IMR-90 (cell line): ENCODE results near the gene UNK. TPM values are rescaled to one million over a fixed set of nuclear protein-coding genes. Genes with fewer than 3 reads are reported as not detected.

Source experiments
- ATAC-seq: fragments of 200-7000 bp; cut with Tn5 transposase; 2 replicates; pipeline ENCODE4 v1.9.1; 2020; ENCODE audit warnings: low read depth, mild to moderate bottlenecking, moderate library complexity
- BruUV-seq: library from RNA; stranded (reverse); fragments of 400-500 nt; replicated peaks from 2 replicates; lab custom pipeline; 2021; lab: Mats Ljungman, UMichigan
- CTCF ChIA-PET: fragments of 300-600 bp; formaldehyde crosslinking; extraction: SDS; loops from one replicate; lab custom pipeline; 2021; ENCODE audit warnings: antibody characterized with exemption; lab: Yijun Ruan, JAX
- POLR2A ChIA-PET: fragments of 300-600 bp; sonication (Branson Sonifier 250); formaldehyde crosslinking; loops from one replicate; lab custom pipeline; 2022; ENCODE audit warnings: antibody characterized with exemption; ENCODE audit not compliant: unreplicated experiment; lab: Charles Lee
- DNase-seq: peaks from one replicate; pipeline ENCODE4 v3.0.0; 2013
- H2AFZ ChIP-seq: replicated peaks from 2 replicates; pipeline ENCODE3; 2013; ENCODE audit warnings: low read length, mild to moderate bottlenecking; ENCODE audit not compliant: poor library complexity
- H2AK5ac ChIP-seq: 2 replicates; pipeline ENCODE4 v1.6.1; 2013; ENCODE audit warnings: low read depth, low read length, inconsistent platforms
- H2AK9ac ChIP-seq: replicated peaks from 2 replicates; pipeline ENCODE3; 2013; ENCODE audit warnings: mild to moderate bottlenecking, low read depth, low read length, moderate library complexity; ENCODE audit not compliant: poor library complexity
- H2BK120ac ChIP-seq: 2 replicates; pipeline ENCODE4 v1.6.1; 2013; ENCODE audit warnings: low read depth, low read length, inconsistent platforms
- H2BK15ac ChIP-seq: 3 replicates; pipeline ENCODE4 v1.6.1; 2013; ENCODE audit warnings: low read depth, low read length, inconsistent platforms
- H2BK20ac ChIP-seq: 2 replicates; pipeline ENCODE4 v1.6.1; 2013; ENCODE audit warnings: low read depth, mild to moderate bottlenecking, inconsistent platforms, low read length, moderate library complexity
- H2BK5ac ChIP-seq: 2 replicates; pipeline ENCODE4 v1.6.1; 2013; ENCODE audit warnings: mild to moderate bottlenecking, low read depth, low read length, inconsistent platforms; ENCODE audit not compliant: poor library complexity, severe bottlenecking
- H3K14ac ChIP-seq: replicated peaks from 2 replicates; pipeline ENCODE4 v1.6.1; 2013; ENCODE audit warnings: low read depth, low read length, inconsistent platforms
- H3K18ac ChIP-seq: 2 replicates; pipeline ENCODE4 v1.6.1; 2013; ENCODE audit warnings: low read depth, low read length, control low read depth
- H3K23ac ChIP-seq: 2 replicates; pipeline ENCODE4 v1.6.1; 2013; ENCODE audit warnings: low read depth, low read length, inconsistent platforms
- H3K27ac ChIP-seq: 2 replicates; pipeline ENCODE4 v1.5.1; 2013; ENCODE audit warnings: mild to moderate bottlenecking, control low read depth, low read length; ENCODE audit not compliant: insufficient read depth
- H3K27me3 ChIP-seq: 2 replicates; pipeline ENCODE4 v1.6.1; 2013; ENCODE audit warnings: low read length; ENCODE audit not compliant: control insufficient read depth, insufficient read depth
- H3K36me3 ChIP-seq: 2 replicates; pipeline ENCODE4 v1.6.1; 2013; ENCODE audit warnings: low read length, mixed read lengths; ENCODE audit not compliant: control insufficient read depth, insufficient read depth
- H3K4ac ChIP-seq: 2 replicates; pipeline ENCODE4 v1.6.1; 2013; ENCODE audit warnings: low read depth, low read length, inconsistent platforms
- H3K4me1 ChIP-seq: 2 replicates; pipeline ENCODE4 v1.6.1; 2013; ENCODE audit warnings: low read length, mixed read lengths; ENCODE audit not compliant: control insufficient read depth, insufficient read depth
- H3K4me2 ChIP-seq: 2 replicates; pipeline ENCODE4 v1.6.1; 2013; ENCODE audit warnings: low read depth, mild to moderate bottlenecking, control low read depth, low read length, moderate library complexity
- H3K4me3 ChIP-seq: 2 replicates; pipeline ENCODE4 v1.5.1; 2013; ENCODE audit warnings: low read depth, mild to moderate bottlenecking, control low read depth, low read length, moderate library complexity; ENCODE audit not compliant: insufficient read depth
- H3K56ac ChIP-seq: 2 replicates; pipeline ENCODE4 v1.6.1; 2013; ENCODE audit warnings: low read length, inconsistent platforms; ENCODE audit not compliant: insufficient read depth; ENCODE audit errors: extremely low read depth
- H3K79me1 ChIP-seq, 2 experiments: 2 replicates each; pipeline ENCODE4 v1.6.1; 2013; ENCODE audit warnings: low read length in 2 of 2, inconsistent platforms in 1 of 2, low read depth in 1 of 2
- H3K9ac ChIP-seq: 2 replicates; pipeline ENCODE4 v1.6.1; 2013; ENCODE audit warnings: low read depth, low read length, control low read depth
- H3K9me1 ChIP-seq: 2 replicates; pipeline ENCODE4 v1.6.1; 2013; ENCODE audit warnings: low read length, inconsistent platforms; ENCODE audit not compliant: insufficient read depth
- H3K9me3 ChIP-seq: 2 replicates; pipeline ENCODE4 v1.6.1; 2013; ENCODE audit warnings: low read length; ENCODE audit not compliant: control insufficient read depth, insufficient read depth
- H4K20me1 ChIP-seq: 2 replicates; pipeline ENCODE4 v1.6.1; 2013; ENCODE audit warnings: low read length, inconsistent platforms; ENCODE audit not compliant: insufficient read depth
- H4K5ac ChIP-seq: 2 replicates; pipeline ENCODE4 v1.6.1; 2013; ENCODE audit warnings: mild to moderate bottlenecking, low read depth, low read length, control low read depth
- H4K8ac ChIP-seq, 2 experiments: 2 replicates each; pipeline ENCODE4 v1.6.1; 2013; ENCODE audit warnings: low read depth in 2 of 2, low read length in 2 of 2, control low read depth in 1 of 2, inconsistent platforms in 1 of 2
- H4K91ac ChIP-seq: 2 replicates; pipeline ENCODE4 v1.6.1; 2013; ENCODE audit warnings: low read depth, low read length, inconsistent platforms; ENCODE audit not compliant: insufficient read depth
- CTCF ChIP-seq: conservative IDR thresholded peaks from 2 replicates; pipeline ENCODE4 v1.5.1; 2012; ENCODE audit warnings: mild to moderate bottlenecking, low read depth, low read length, improper control_type of control experiment
- ELK1 ChIP-seq: fragments of 150-350 bp; IDR thresholded peaks from 2 replicates; pipeline ENCODE4 v1.6.1; 2016; ENCODE audit warnings: low read depth, mild to moderate bottlenecking, low read length, moderate library complexity, borderline replicate concordance
- FOS ChIP-seq: fragments of 150-350 bp; IDR thresholded peaks from 2 replicates; pipeline ENCODE4 v1.6.1; 2016; ENCODE audit warnings: low read depth, low read length
- MAZ ChIP-seq: IDR thresholded peaks from 2 replicates; pipeline ENCODE4 v1.6.1; 2012; ENCODE audit warnings: low read depth, mild to moderate bottlenecking, low read length, improper control_type of control experiment, moderate library complexity, borderline replicate concordance
- MXI1 ChIP-seq: IDR thresholded peaks from 2 replicates; pipeline ENCODE4 v1.6.1; 2012; ENCODE audit warnings: low read depth, mild to moderate bottlenecking, low read length, moderate library complexity, borderline replicate concordance
- POLR2A ChIP-seq: IDR thresholded peaks from 2 replicates; pipeline ENCODE4 v1.6.1; 2012; ENCODE audit warnings: mild to moderate bottlenecking, low read depth, low read length
- RAD21 ChIP-seq: IDR thresholded peaks from 2 replicates; pipeline ENCODE4 v1.6.1; 2012; ENCODE audit warnings: low read length, improper control_type of control experiment
- SMC3 ChIP-seq: fragments of 150-350 bp; IDR thresholded peaks from 2 replicates; pipeline ENCODE4 v1.6.1; 2016; ENCODE audit warnings: low read depth, mild to moderate bottlenecking, antibody characterized with exemption, low read length, moderate library complexity
- WGBS, 2 experiments: methylation state at CpG; one replicate each; pipeline versions ENCODE4 v1.1.5 to v1.1.7; 2013; ENCODE audit warnings: missing lambda C conversion rate in 2 of 2; ENCODE audit not compliant: insufficient read length in 1 of 2; ENCODE audit errors: extremely low coverage in 2 of 2; 5-methylcytosine and 5-hydroxymethylcytosine counted together
- dilution Hi-C: fragments of 300-500 bp; cut with HindIII; formaldehyde crosslinking; loops from one replicate; pipeline ENCODE4 v1.14.3; 2018; ENCODE audit warnings: low sequenced_read_pairs; ENCODE audit not compliant: unreplicated experiment
- in situ Hi-C: fragments of 300-500 bp; cut with MboI; formaldehyde crosslinking; loops from 3 replicates; pipeline ENCODE4 v1.14.3; 2019; ENCODE audit warnings: low sequenced_read_pairs, inconsistent platforms, mixed read lengths
- intact Hi-C: fragments of 100-400 bp; cut with micrococcal nuclease; formaldehyde crosslinking; loops from 2 replicates; pipeline ENCODE4 v1.10.0; 2022
- polyA plus RNA-seq, 3 experiments: library from polyadenylated mRNA; depleted of rRNA; stranded (reverse); fragments of >200 nt; gene quantifications; 2 replicates each; pipeline ENCODE4 v1.2.3, GENCODE V29; 2012; ENCODE audit warnings: low replicate concordance in 1 of 3
- total RNA-seq: library from RNA; depleted of rRNA; stranded (reverse); fragments of >200 nt; gene quantifications from 2 replicates; pipeline ENCODE4 v1.2.3, GENCODE V29; 2012

Gene UNK
- total and polyA plus RNA-seq, 2 of the 4 experiments (the other 2 are of a cell fraction): 15.4 to 17.3 TPM

- Histone ChIP-seq H3K4me1 (peaks cover 7% of the 10 kb centered on the region), H3K14ac (peak within 1 kb of the TSS; percentile 87), H2BK15ac (no peak within 1 kb of the TSS), H3K4me3 (peak within 1 kb of the TSS; percentile 55), H3K9me1 (peaks cover 10% of the 10 kb centered on the region; the same call in 1 of the 2 replicates), H4K91ac (peak within 1 kb of the TSS; percentile 46; the same call in 1 of the 2 replicates), H3K79me1 (peaks cover 5 to 12% of the 10 kb centered on the region in 2 experiments; a peak in 3 of 4 replicates), H2AFZ (peak within 1 kb of the TSS; percentile 95), H3K23ac (peak within 1 kb of the TSS; percentile 13), H3K36me3 (no peaks in the 10 kb centered on the region), H2AK5ac (peak within 1 kb of the TSS; percentile 66), H3K9ac (peak within 1 kb of the TSS; percentile 62), H2BK120ac (peak within 1 kb of the TSS; percentile 11; the same call in 1 of the 2 replicates), H4K8ac (peak within 1 kb of the TSS; percentile 25 to 83; a peak in 3 of 4 replicates), H3K9me3 (no peaks in the 10 kb centered on the region), H3K4me2 (peak within 1 kb of the TSS; percentile 84), H3K56ac (peak within 1 kb of the TSS; percentile 28; the same call in 1 of the 2 replicates), H3K27ac (peak within 1 kb of the TSS; percentile 25; the same call in 1 of the 2 replicates), H2BK5ac (no peak within 1 kb of the TSS), H4K20me1 (no peaks in the 10 kb centered on the region), H3K27me3 (no peaks in the 10 kb centered on the region), H2BK20ac (no peak within 1 kb of the TSS), H4K5ac (peak within 1 kb of the TSS; percentile 40), H2AK9ac (peak within 1 kb of the TSS; percentile 94), H3K18ac (peak within 1 kb of the TSS; percentile 23; the same call in 1 of the 2 replicates), H3K4ac (peak within 1 kb of the TSS; percentile 64)
- ChIA-PET POLR2A (interaction anchor here (0.8 to 1.5 kb wide), 4 partner anchors 9 to 15 kb away, joined by 6 to 12 read pairs (median 6); no protein-coding TSS in a partner anchor), CTCF (interaction anchor here (0.6 to 2.1 kb wide), 11 partner anchors 9 to 309 kb away, joined by 3 to 13 read pairs (median 3); no protein-coding TSS in a partner anchor)
- no TSS peak for BruUV-seq
- peak; percentile 55 for DNase-seq
- dilution Hi-C loops (no loop called here), intact Hi-C loops (no loop called here), in situ Hi-C loops (no loop called here)
- peak; percentile 92 for ATAC-seq
- 0 out of 2 replicates have a peak, but pooled peaks have one; percentile 29 for TF ChIP-seq MXI1
- peak; percentile 61 for TF ChIP-seq CTCF
- peak; percentile 41; the same call in 1 of the 2 replicates for TF ChIP-seq MAZ
- no peak for TF ChIP-seq ELK1
- peak; percentile 40; the same call in 1 of the 2 replicates for TF ChIP-seq SMC3
- TF ChIP-seq FOS: no peak
- peak; percentile 47 for TF ChIP-seq RAD21
- TF ChIP-seq POLR2A: peak; percentile 28; the same call in 1 of the 2 replicates
- 1% methylated on average over 44 of the region's 71 CpGs; no CpG with 5 or more reads in 1 of the 2 experiments for WGBS, 2 experiments
Observed at GRCh38 chr17:75764711-75765421, 19.7 kb upstream of the UNK start, which contains the start of gene GALK1. Gene GALK1, minus strand, starts transcription at chr17:75765192. Its CDS starts 56 bp downstream, at chr17:75765136.
